ENCODE results near the gene UBE2U.

- TF ChIP-seq CTCF (IDR thresholded peaks at IDR 0.05) (no peak), POLR2A (IDR thresholded peaks at IDR 0.05) (no peak)
These were observed 40.0 kb upstream of the UBE2U start for GRCh38 chr1:64163431-64163830.

Data from Peyer's patch (tissue), 4 donors.